Prostate gland (tissue), 2 donors: Measurements from ENCODE around the gene DRP2.

ENCODE experiments used
- POLR2A ChIP-seq: fragments of 450-650 bp; IDR thresholded peaks from one replicate; pipeline ENCODE4 v1.6.1; 2016; ENCODE audit warnings: antibody characterized with exemption, mild to moderate bottlenecking
- TF ChIP-seq, protein P1 (sequence below), 4 experiments: fragments of 200-600 bp in 2 of 4; fragments of 450-650 bp in 2 of 4; sonication (generic) in 2 of 4; IDR thresholded peaks; 1 replicate in 3 of 4; 2 replicates in 1 of 4; pipeline ENCODE4 v1.5.1; 2016 to 2019; ENCODE audit warnings: antibody characterized with exemption in 4 of 4, mild to moderate bottlenecking in 2 of 4, moderate library complexity in 2 of 4

GRCh38 chrX:101260435-101260834 lies 40.8 kb downstream of the DRP2 start:
- TF ChIP-seq POLR2A: no peak
- TF ChIP-seq, protein P1, sequence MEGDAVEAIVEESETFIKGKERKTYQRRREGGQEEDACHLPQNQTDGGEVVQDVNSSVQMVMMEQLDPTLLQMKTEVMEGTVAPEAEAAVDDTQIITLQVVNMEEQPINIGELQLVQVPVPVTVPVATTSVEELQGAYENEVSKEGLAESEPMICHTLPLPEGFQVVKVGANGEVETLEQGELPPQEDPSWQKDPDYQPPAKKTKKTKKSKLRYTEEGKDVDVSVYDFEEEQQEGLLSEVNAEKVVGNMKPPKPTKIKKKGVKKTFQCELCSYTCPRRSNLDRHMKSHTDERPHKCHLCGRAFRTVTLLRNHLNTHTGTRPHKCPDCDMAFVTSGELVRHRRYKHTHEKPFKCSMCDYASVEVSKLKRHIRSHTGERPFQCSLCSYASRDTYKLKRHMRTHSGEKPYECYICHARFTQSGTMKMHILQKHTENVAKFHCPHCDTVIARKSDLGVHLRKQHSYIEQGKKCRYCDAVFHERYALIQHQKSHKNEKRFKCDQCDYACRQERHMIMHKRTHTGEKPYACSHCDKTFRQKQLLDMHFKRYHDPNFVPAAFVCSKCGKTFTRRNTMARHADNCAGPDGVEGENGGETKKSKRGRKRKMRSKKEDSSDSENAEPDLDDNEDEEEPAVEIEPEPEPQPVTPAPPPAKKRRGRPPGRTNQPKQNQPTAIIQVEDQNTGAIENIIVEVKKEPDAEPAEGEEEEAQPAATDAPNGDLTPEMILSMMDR (IDR thresholded peaks at IDR 0.05): no peak
